Mesendoderm (in vitro differentiated cells): ENCODE data around the gene IL6ST.

Source experiments
- DNase-seq: peaks from one replicate; pipeline ENCODE4 v3.0.0; 2013
- H2AK5ac ChIP-seq: 2 replicates; pipeline ENCODE4 v1.6.1; 2013; ENCODE audit warnings: low read length, inconsistent platforms
- H2BK120ac ChIP-seq: 2 replicates; pipeline ENCODE4 v1.6.1; 2013; ENCODE audit warnings: low read depth, mild to moderate bottlenecking, low read length, moderate library complexity, mixed read lengths
- H2BK15ac ChIP-seq: replicated peaks from 2 replicates; pipeline ENCODE4 v1.6.1; 2013; ENCODE audit warnings: low read depth, mild to moderate bottlenecking, moderate library complexity
- H2BK5ac ChIP-seq: 2 replicates; pipeline ENCODE4 v1.6.1; 2013; ENCODE audit warnings: low read length, inconsistent platforms
- H3K18ac ChIP-seq: 2 replicates; pipeline ENCODE4 v1.6.1; 2013; ENCODE audit warnings: mild to moderate bottlenecking, low read length, mixed read lengths
- H3K23ac ChIP-seq: one replicate; pipeline ENCODE4 v1.6.1; 2013; ENCODE audit warnings: low read length
- H3K27ac ChIP-seq: 2 replicates; pipeline ENCODE4 v1.5.1; 2013; ENCODE audit warnings: low read depth, mild to moderate bottlenecking, inconsistent platforms, low read length, moderate library complexity
- H3K27me3 ChIP-seq: 2 replicates; pipeline ENCODE4 v1.6.1; 2013; ENCODE audit warnings: low read length, control low read depth, mild to moderate bottlenecking, inconsistent platforms; ENCODE audit not compliant: insufficient read depth, poor library complexity
- H3K36me3 ChIP-seq: 2 replicates; pipeline ENCODE4 v1.6.1; 2013; ENCODE audit warnings: low read length, inconsistent platforms; ENCODE audit not compliant: control insufficient read depth, insufficient read depth
- H3K4ac ChIP-seq: one replicate; pipeline ENCODE4 v1.6.1; 2013; ENCODE audit warnings: low read depth, mild to moderate bottlenecking, low read length, moderate library complexity
- H3K4me1 ChIP-seq: 2 replicates; pipeline ENCODE4 v1.6.1; 2013; ENCODE audit warnings: low read depth, low read length, inconsistent platforms; ENCODE audit not compliant: control insufficient read depth
- H3K4me2 ChIP-seq: 2 replicates; pipeline ENCODE4 v1.6.1; 2013; ENCODE audit warnings: low read length
- H3K4me3 ChIP-seq: 2 replicates; pipeline ENCODE4 v1.5.1; 2013; ENCODE audit warnings: mild to moderate bottlenecking, low read length
- H3K56ac ChIP-seq: one replicate; pipeline ENCODE4 v1.6.1; 2013; ENCODE audit warnings: low read length
- H3K79me1 ChIP-seq: 2 replicates; pipeline ENCODE4 v1.6.1; 2013; ENCODE audit warnings: low read length, inconsistent platforms
- H3K79me2 ChIP-seq: 2 replicates; pipeline ENCODE4 v1.6.1; 2013; ENCODE audit warnings: mild to moderate bottlenecking, low read length; ENCODE audit not compliant: control insufficient read depth, insufficient read depth
- H3K9ac ChIP-seq: 2 replicates; pipeline ENCODE4 v1.6.1; 2013; ENCODE audit warnings: low read length, inconsistent platforms
- H4K5ac ChIP-seq: one replicate; pipeline ENCODE4 v1.6.1; 2013; ENCODE audit warnings: low read length
- H4K8ac ChIP-seq: one replicate; pipeline ENCODE4 v1.6.1; 2013; ENCODE audit warnings: low read depth, mild to moderate bottlenecking, control low read depth, low read length, moderate library complexity
- WGBS: extraction: QIAGEN DNeasy Blood & Tissue Kit; methylation state at CpG from one replicate; pipeline ENCODE4 v1.1.7; 2013; ENCODE audit warnings: low lambda C conversion rate, missing lambda C conversion rate; ENCODE audit not compliant: insufficient coverage; ENCODE audit errors: extremely low coverage; 5-methylcytosine and 5-hydroxymethylcytosine counted together

The IL6ST gene

GRCh38 chr5:55908804-55909203, 86.0 kb downstream of the IL6ST start:
- no peak overlapping the region for H2AK5ac ChIP-seq
- no peak overlapping the region for H3K4me2 ChIP-seq
- no peak overlapping the region for H4K5ac ChIP-seq
- no peak overlapping the region for H3K4ac ChIP-seq
- no peak overlapping the region for H2BK5ac ChIP-seq
- no peaks in the 10 kb centered on the region for H3K79me1 ChIP-seq
- H3K27ac ChIP-seq, result no peak overlapping the region
- no CpG with 5 or more reads among the region's 1 CpG for WGBS
- H3K36me3 ChIP-seq, result no peaks in the 10 kb centered on the region
- no peak overlapping the region for H3K9ac ChIP-seq
- no peak overlapping the region for H2BK120ac ChIP-seq
- H3K27me3 ChIP-seq, result no peaks in the 10 kb centered on the region
- no peak overlapping the region for H4K8ac ChIP-seq
- H3K23ac ChIP-seq, result no peak overlapping the region
- H2BK15ac ChIP-seq, result no peak overlapping the region
- H3K18ac ChIP-seq, result no peak overlapping the region
- DNase-seq, result no peak
- no peaks in the 10 kb centered on the region for H3K79me2 ChIP-seq
- H3K56ac ChIP-seq, result no peak overlapping the region
- H3K4me3 ChIP-seq, result no peak overlapping the region
- H3K4me1 ChIP-seq, result no peaks in the 10 kb centered on the region

- no peak overlapping the region for H2BK15ac ChIP-seq
- no peak overlapping the region for H4K5ac ChIP-seq
- H3K4ac ChIP-seq, result no peak overlapping the region
- no peak overlapping the region for H3K9ac ChIP-seq
- no peak overlapping the region for H2AK5ac ChIP-seq
- no peak overlapping the region for H3K56ac ChIP-seq
- no peaks in the 10 kb centered on the region for H3K27me3 ChIP-seq
- H3K4me3 ChIP-seq, result no peak overlapping the region
- no peaks in the 10 kb centered on the region for H3K79me2 ChIP-seq
- H3K23ac ChIP-seq, result no peak overlapping the region
- no peak overlapping the region for H4K8ac ChIP-seq
- WGBS, result no CpG with 5 or more reads among the region's 7 CpGs
- H2BK5ac ChIP-seq, result no peak overlapping the region
- no peaks in the 10 kb centered on the region for H3K36me3 ChIP-seq
- H3K18ac ChIP-seq, result no peak overlapping the region
- no peaks in the 10 kb centered on the region for H3K79me1 ChIP-seq
- H3K27ac ChIP-seq, result no peak overlapping the region
- no peak overlapping the region for H2BK120ac ChIP-seq
- no peak for DNase-seq
- H3K4me2 ChIP-seq, result no peak overlapping the region
- no peaks in the 10 kb centered on the region for H3K4me1 ChIP-seq
Measured at GRCh38 chr5:55907927-55908326, 86.8 kb downstream of the IL6ST start.

GRCh38 chr5:55905251-55905650, 89.5 kb downstream of the IL6ST start:
- Histone ChIP-seq H3K4me2 (no peak overlapping the region), H3K18ac (no peak overlapping the region), H3K56ac (no peak overlapping the region), H2BK120ac (no peak overlapping the region), H3K4me1 (no peaks in the 10 kb centered on the region), H4K5ac (no peak overlapping the region), H2BK5ac (no peak overlapping the region), H2BK15ac (no peak overlapping the region), H3K36me3 (no peaks in the 10 kb centered on the region), H3K4ac (no peak overlapping the region), H2AK5ac (no peak overlapping the region), H3K79me2 (no peaks in the 10 kb centered on the region), H3K27ac (no peak overlapping the region), H3K9ac (no peak overlapping the region), H3K79me1 (no peaks in the 10 kb centered on the region), H3K23ac (no peak overlapping the region), H3K4me3 (no peak overlapping the region), H4K8ac (no peak overlapping the region), H3K27me3 (no peaks in the 10 kb centered on the region)
- no peak for DNase-seq
- WGBS, result no CpG with 5 or more reads among the region's 4 CpGs

- H2AK5ac ChIP-seq, result no peak overlapping the region
- H4K5ac ChIP-seq, result no peak overlapping the region
- no peak overlapping the region for H3K4me3 ChIP-seq
- no peak overlapping the region for H2BK120ac ChIP-seq
- no peaks in the 10 kb centered on the region for H3K79me2 ChIP-seq
- no peak overlapping the region for H3K4ac ChIP-seq
- no peaks in the 10 kb centered on the region for H3K4me1 ChIP-seq
- H3K4me2 ChIP-seq, result no peak overlapping the region
- no peaks in the 10 kb centered on the region for H3K36me3 ChIP-seq
- H3K23ac ChIP-seq, result no peak overlapping the region
- WGBS, result no CpG with 5 or more reads among the region's 3 CpGs
- no peak overlapping the region for H3K18ac ChIP-seq
- no peak overlapping the region for H2BK15ac ChIP-seq
- H3K27me3 ChIP-seq, result no peaks in the 10 kb centered on the region
- no peak for DNase-seq
- no peaks in the 10 kb centered on the region for H3K79me1 ChIP-seq
- no peak overlapping the region for H4K8ac ChIP-seq
- no peak overlapping the region for H3K9ac ChIP-seq
- no peak overlapping the region for H2BK5ac ChIP-seq
- no peak overlapping the region for H3K27ac ChIP-seq
- no peak overlapping the region for H3K56ac ChIP-seq
Measured at GRCh38 chr5:55904152-55904551, 90.6 kb downstream of the IL6ST start.

- Histone ChIP-seq H3K4me1 (no peaks in the 10 kb centered on the region), H4K8ac (no peak overlapping the region), H2BK15ac (no peak overlapping the region), H3K79me1 (no peaks in the 10 kb centered on the region), H3K56ac (no peak overlapping the region), H2BK120ac (no peak overlapping the region), H3K4me2 (no peak overlapping the region), H3K4ac (no peak overlapping the region), H2AK5ac (no peak overlapping the region), H3K9ac (no peak overlapping the region), H3K79me2 (no peaks in the 10 kb centered on the region), H2BK5ac (no peak overlapping the region), H3K27me3 (no peaks in the 10 kb centered on the region), H3K18ac (no peak overlapping the region), H3K27ac (no peak overlapping the region), H4K5ac (no peak overlapping the region), H3K36me3 (no peaks in the 10 kb centered on the region), H3K4me3 (no peak overlapping the region), H3K23ac (no peak overlapping the region)
- DNase-seq, result no peak
- no CpG with 5 or more reads among the region's 19 CpGs for WGBS
Measured at GRCh38 chr5:55903121-55903701, 91.6 kb downstream of the IL6ST start.

GRCh38 chr5:55902696-55903095, 92.1 kb downstream of the IL6ST start:
- H3K9ac ChIP-seq, result no peak overlapping the region
- no peak overlapping the region for H2BK120ac ChIP-seq
- no peak overlapping the region for H3K4me2 ChIP-seq
- H3K18ac ChIP-seq, result no peak overlapping the region
- H3K56ac ChIP-seq, result no peak overlapping the region
- no peak for DNase-seq
- no peak overlapping the region for H4K5ac ChIP-seq
- no peaks in the 10 kb centered on the region for H3K36me3 ChIP-seq
- H4K8ac ChIP-seq, result no peak overlapping the region
- no peak overlapping the region for H3K27ac ChIP-seq
- no peaks in the 10 kb centered on the region for H3K4me1 ChIP-seq
- no peak overlapping the region for H2AK5ac ChIP-seq
- H3K79me1 ChIP-seq, result no peaks in the 10 kb centered on the region
- H3K79me2 ChIP-seq, result no peaks in the 10 kb centered on the region
- H2BK15ac ChIP-seq, result no peak overlapping the region
- H3K4me3 ChIP-seq, result no peak overlapping the region
- H2BK5ac ChIP-seq, result no peak overlapping the region
- H3K27me3 ChIP-seq, result no peaks in the 10 kb centered on the region
- no CpG with 5 or more reads among the region's 5 CpGs for WGBS
- no peak overlapping the region for H3K4ac ChIP-seq
- H3K23ac ChIP-seq, result no peak overlapping the region
